ENCODE measurements around the gene NODAL. TPM values are rescaled to one million over a fixed set of nuclear protein-coding genes. Genes with fewer than 3 reads are reported as not detected.

NODAL gene
- total RNA-seq, 1 experiment from 2014 or later, result 57.0 TPM

GRCh38 chr10:70442332-70442988, 979 bp upstream of the NODAL start (continued):
- TF ChIP-seq ARID4B (CRISPR knock-in tag; IDR thresholded peaks at IDR 0.05; ENCODE audit: borderline replicate concordance), result 0 out of 2 replicates have a peak, but pooled peaks have one; percentile 57
- peak; percentile 76 for TF ChIP-seq TEAD1 (CRISPR knock-in tag; IDR thresholded peaks at IDR 0.05)
- TF ChIP-seq, protein P1, sequence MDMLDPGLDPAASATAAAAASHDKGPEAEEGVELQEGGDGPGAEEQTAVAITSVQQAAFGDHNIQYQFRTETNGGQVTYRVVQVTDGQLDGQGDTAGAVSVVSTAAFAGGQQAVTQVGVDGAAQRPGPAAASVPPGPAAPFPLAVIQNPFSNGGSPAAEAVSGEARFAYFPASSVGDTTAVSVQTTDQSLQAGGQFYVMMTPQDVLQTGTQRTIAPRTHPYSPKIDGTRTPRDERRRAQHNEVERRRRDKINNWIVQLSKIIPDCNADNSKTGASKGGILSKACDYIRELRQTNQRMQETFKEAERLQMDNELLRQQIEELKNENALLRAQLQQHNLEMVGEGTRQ (CRISPR knock-in tag; IDR thresholded peaks at IDR 0.05), result 0 out of 2 replicates have a peak, but pooled peaks have one; percentile 20
- no peak for TF ChIP-seq E2F1 (CRISPR knock-in tag; IDR thresholded peaks at IDR 0.05)
- TF ChIP-seq GTF2I (CRISPR knock-in tag; conservative IDR thresholded peaks at IDR 0.05), result no peak
- TF ChIP-seq CREB1 (CRISPR knock-in tag; IDR thresholded peaks at IDR 0.05), result no peak
- TF ChIP-seq, protein P2, sequence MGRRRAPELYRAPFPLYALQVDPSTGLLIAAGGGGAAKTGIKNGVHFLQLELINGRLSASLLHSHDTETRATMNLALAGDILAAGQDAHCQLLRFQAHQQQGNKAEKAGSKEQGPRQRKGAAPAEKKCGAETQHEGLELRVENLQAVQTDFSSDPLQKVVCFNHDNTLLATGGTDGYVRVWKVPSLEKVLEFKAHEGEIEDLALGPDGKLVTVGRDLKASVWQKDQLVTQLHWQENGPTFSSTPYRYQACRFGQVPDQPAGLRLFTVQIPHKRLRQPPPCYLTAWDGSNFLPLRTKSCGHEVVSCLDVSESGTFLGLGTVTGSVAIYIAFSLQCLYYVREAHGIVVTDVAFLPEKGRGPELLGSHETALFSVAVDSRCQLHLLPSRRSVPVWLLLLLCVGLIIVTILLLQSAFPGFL (CRISPR knock-in tag; IDR thresholded peaks at IDR 0.05; ENCODE audit: borderline replicate concordance), result no peak
- no peak for TF ChIP-seq ESRRA (CRISPR knock-in tag; IDR thresholded peaks at IDR 0.05; ENCODE audit: borderline replicate concordance)
- no peak for TF ChIP-seq HMGA2 (CRISPR knock-in tag; IDR thresholded peaks at IDR 0.05)
- 0 out of 2 replicates have a peak, but pooled peaks have one; percentile 28 for TF ChIP-seq USF1 (CRISPR knock-in tag; IDR thresholded peaks at IDR 0.05)
- no peak for TF ChIP-seq MAX (CRISPR knock-in tag; IDR thresholded peaks at IDR 0.05)
- no peak for TF ChIP-seq KAT7 (CRISPR knock-in tag; IDR thresholded peaks at IDR 0.05; ENCODE audit: borderline replicate concordance)
- TF ChIP-seq NR2C2 (CRISPR knock-in tag; IDR thresholded peaks at IDR 0.05), result no peak
- no peak for TF ChIP-seq ZNF263 (CRISPR knock-in tag; IDR thresholded peaks at IDR 0.05; ENCODE audit: low read depth)
- no peak for TF ChIP-seq CREM (CRISPR knock-in tag; IDR thresholded peaks at IDR 0.05)
- TF ChIP-seq ZNF138 (CRISPR knock-in tag; conservative IDR thresholded peaks at IDR 0.05), result no peak
- TF ChIP-seq E2F5 (CRISPR knock-in tag; IDR thresholded peaks at IDR 0.05), result no peak
- no peak for TF ChIP-seq GRHL2 (CRISPR knock-in tag; IDR thresholded peaks at IDR 0.05; ENCODE audit: insufficient replicate concordance, severe bottlenecking)
- no peak for TF ChIP-seq ZNF219 (CRISPR knock-in tag; IDR thresholded peaks at IDR 0.05; ENCODE audit: borderline replicate concordance)
- TF ChIP-seq IRF2 (CRISPR knock-in tag; IDR thresholded peaks at IDR 0.05; ENCODE audit: borderline replicate concordance, low read depth), result no peak
- no peak for TF ChIP-seq SMAD4 (CRISPR knock-in tag; IDR thresholded peaks at IDR 0.05)
- TF ChIP-seq, protein P3, sequence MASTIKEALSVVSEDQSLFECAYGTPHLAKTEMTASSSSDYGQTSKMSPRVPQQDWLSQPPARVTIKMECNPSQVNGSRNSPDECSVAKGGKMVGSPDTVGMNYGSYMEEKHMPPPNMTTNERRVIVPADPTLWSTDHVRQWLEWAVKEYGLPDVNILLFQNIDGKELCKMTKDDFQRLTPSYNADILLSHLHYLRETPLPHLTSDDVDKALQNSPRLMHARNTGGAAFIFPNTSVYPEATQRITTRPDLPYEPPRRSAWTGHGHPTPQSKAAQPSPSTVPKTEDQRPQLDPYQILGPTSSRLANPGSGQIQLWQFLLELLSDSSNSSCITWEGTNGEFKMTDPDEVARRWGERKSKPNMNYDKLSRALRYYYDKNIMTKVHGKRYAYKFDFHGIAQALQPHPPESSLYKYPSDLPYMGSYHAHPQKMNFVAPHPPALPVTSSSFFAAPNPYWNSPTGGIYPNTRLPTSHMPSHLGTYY (CRISPR knock-in tag; IDR thresholded peaks at IDR 0.05), result no peak
- no peak for TF ChIP-seq ZNF396 (CRISPR knock-in tag; IDR thresholded peaks at IDR 0.05; ENCODE audit: borderline replicate concordance)
- TF ChIP-seq GABPB1 (CRISPR knock-in tag; IDR thresholded peaks at IDR 0.05), result no peak
- TF ChIP-seq OVOL2 (CRISPR knock-in tag; IDR thresholded peaks at IDR 0.05; ENCODE audit: borderline replicate concordance), result no peak
- TF ChIP-seq NFE2L1 (CRISPR knock-in tag; IDR thresholded peaks at IDR 0.05), result peak; percentile 74
- TF ChIP-seq ZNF423 (CRISPR knock-in tag; IDR thresholded peaks at IDR 0.05), result no peak
- TF ChIP-seq ZNF671 (CRISPR knock-in tag; IDR thresholded peaks at IDR 0.05), result no peak

Data from WTC11 (cell line).